Neuronal stem cell (in vitro differentiated cells): ENCODE results near the gene CAMK1D.

Experiments used
- DNase-seq: peaks from one replicate; pipeline ENCODE4 v3.0.0-alpha.2; 2013; ENCODE audit warnings: low spot score
- H2AFZ ChIP-seq: one replicate; pipeline ENCODE4 v1.6.1; 2013; ENCODE audit warnings: mild to moderate bottlenecking, low read length, inconsistent platforms
- H2AK5ac ChIP-seq: 2 replicates; pipeline ENCODE4 v1.6.1; 2013; ENCODE audit warnings: low read depth, mild to moderate bottlenecking, inconsistent platforms, low read length, moderate library complexity, mixed read lengths
- H2BK120ac ChIP-seq: 2 replicates; pipeline ENCODE4 v1.6.1; 2013; ENCODE audit warnings: low read depth, mild to moderate bottlenecking, inconsistent platforms, low read length, moderate library complexity, mixed read lengths
- H2BK12ac ChIP-seq: one replicate; pipeline ENCODE4 v1.6.1; 2013; ENCODE audit warnings: low read length, inconsistent platforms
- H2BK15ac ChIP-seq: 2 replicates; pipeline ENCODE4 v1.6.1; 2013; ENCODE audit warnings: mild to moderate bottlenecking, low read length, inconsistent platforms, mixed read lengths
- H2BK5ac ChIP-seq: one replicate; pipeline ENCODE4 v1.6.1; 2013; ENCODE audit warnings: inconsistent platforms, mild to moderate bottlenecking, low read length, moderate library complexity
- H3K14ac ChIP-seq: one replicate; pipeline ENCODE4 v1.6.1; 2013; ENCODE audit warnings: low read length, inconsistent platforms
- H3K18ac ChIP-seq: 2 replicates; pipeline ENCODE4 v1.6.1; 2013; ENCODE audit warnings: low read length, inconsistent platforms
- H3K23ac ChIP-seq: 2 replicates; pipeline ENCODE4 v1.6.1; 2013; ENCODE audit warnings: low read depth, mild to moderate bottlenecking, mixed read lengths, low read length, inconsistent platforms; ENCODE audit not compliant: poor library complexity
- H3K27ac ChIP-seq: replicated peaks from 3 replicates; pipeline ENCODE4 v1.5.1; 2013; ENCODE audit warnings: low read length, inconsistent platforms
- H3K27me3 ChIP-seq, 3 experiments: 2 replicates each; pipeline ENCODE4 v1.6.1; 2013; ENCODE audit warnings: low read length in 3 of 3, mild to moderate bottlenecking in 2 of 3, inconsistent platforms in 1 of 3, low read depth in 1 of 3, mixed read lengths in 1 of 3, moderate library complexity in 1 of 3; ENCODE audit not compliant: control insufficient read depth in 3 of 3, insufficient read depth in 3 of 3
- H3K36me3 ChIP-seq, 2 donors: replicated peaks in 1 of 2; 2 replicates each; pipeline ENCODE4 v1.6.1; 2013; ENCODE audit warnings: low read length in 2 of 2; ENCODE audit not compliant: control insufficient read depth in 2 of 2, insufficient read depth in 2 of 2
- H3K4ac ChIP-seq: 2 replicates; pipeline ENCODE4 v1.6.1; 2013; ENCODE audit warnings: inconsistent platforms, mild to moderate bottlenecking, low read length, moderate library complexity
- H3K4me1 ChIP-seq, 2 donors: 1 replicate in 1 of 2; 2 replicates in 1 of 2; pipeline ENCODE4 v1.6.1; 2013; ENCODE audit warnings: low read length in 2 of 2, low read depth in 1 of 2; ENCODE audit not compliant: control insufficient read depth in 2 of 2, insufficient read depth in 1 of 2
- H3K4me2 ChIP-seq: one replicate; pipeline ENCODE4 v1.6.1; 2013; ENCODE audit warnings: mild to moderate bottlenecking, low read length, inconsistent platforms; ENCODE audit not compliant: insufficient read depth, poor library complexity, severe bottlenecking
- H3K4me3 ChIP-seq, 2 donors: 2 replicates each; pipeline ENCODE4 v1.5.1; 2013; ENCODE audit warnings: low read length in 2 of 2, mild to moderate bottlenecking in 2 of 2, inconsistent platforms in 1 of 2, moderate library complexity in 1 of 2
- H3K79me1 ChIP-seq: one replicate; pipeline ENCODE4 v1.6.1; 2013; ENCODE audit warnings: low read depth, mild to moderate bottlenecking, inconsistent platforms, low read length, moderate library complexity
- H3K9ac ChIP-seq: one replicate; pipeline ENCODE4 v1.6.1; 2013; ENCODE audit warnings: mild to moderate bottlenecking, low read depth, low read length, inconsistent platforms; ENCODE audit not compliant: poor library complexity
- H3K9me3 ChIP-seq, 2 donors: replicated peaks in 1 of 2; 2 replicates each; pipeline versions ENCODE3 to v1.6.1; 2013; ENCODE audit warnings: low read length in 2 of 2, mild to moderate bottlenecking in 2 of 2, inconsistent platforms in 1 of 2, low read depth in 1 of 2, mixed read lengths in 1 of 2, moderate library complexity in 1 of 2; ENCODE audit not compliant: control insufficient read depth in 2 of 2, insufficient read depth in 1 of 2
- H4K8ac ChIP-seq: one replicate; pipeline ENCODE4 v1.6.1; 2013; ENCODE audit warnings: low read depth, mild to moderate bottlenecking, inconsistent platforms, low read length, moderate library complexity
- H4K91ac ChIP-seq: one replicate; pipeline ENCODE4 v1.6.1; 2013; ENCODE audit warnings: low read length, low read depth, mild to moderate bottlenecking, inconsistent platforms; ENCODE audit not compliant: poor library complexity
- WGBS, 2 donors: extraction: QIAGEN DNeasy Blood & Tissue Kit; methylation state at CpG; one replicate each; pipeline ENCODE4 v1.1.7; 2013; ENCODE audit warnings: missing lambda C conversion rate in 2 of 2, mixed read lengths in 1 of 2; ENCODE audit not compliant: insufficient read length in 2 of 2, insufficient replicate concordance in 1 of 2; ENCODE audit errors: extremely low coverage in 2 of 2; 5-methylcytosine and 5-hydroxymethylcytosine counted together

Gene CAMK1D

GRCh38 chr10:12549297-12549696, 199.9 kb downstream of the CAMK1D start:
- H3K9me3 ChIP-seq: peaks cover 2 to 19% of the 10 kb centered on the region in 2 donors
- H2BK15ac ChIP-seq: no peak overlapping the region
- no peak overlapping the region for H4K91ac ChIP-seq
- H3K4ac ChIP-seq: no peak overlapping the region
- WGBS, 2 donors: no CpG with 5 or more reads among the region's 5 CpGs
- H2BK12ac ChIP-seq: no peak overlapping the region
- H2BK120ac ChIP-seq: no peak overlapping the region
- H3K4me3 ChIP-seq: no peak overlapping the region
- DNase-seq: no peak
- peaks cover 6 to 10% of the 10 kb centered on the region in 2 donors for H3K4me1 ChIP-seq
- H3K79me1 ChIP-seq: no peaks in the 10 kb centered on the region
- H3K4me2 ChIP-seq: no peak overlapping the region
- no peaks in the 10 kb centered on the region for H3K36me3 ChIP-seq
- H3K14ac ChIP-seq: no peak overlapping the region
- H2AK5ac ChIP-seq: no peak overlapping the region
- H3K27ac ChIP-seq: no peak overlapping the region
- no peaks in the 10 kb centered on the region for H3K27me3 ChIP-seq
- H3K9ac ChIP-seq: no peak overlapping the region
- no peak overlapping the region for H3K18ac ChIP-seq
- H4K8ac ChIP-seq: no peak overlapping the region
- no peak overlapping the region for H2BK5ac ChIP-seq
- H2AFZ ChIP-seq: no peak overlapping the region
- H3K23ac ChIP-seq: no peak overlapping the region

- Histone ChIP-seq H3K9me3 (peaks cover 2 to 19% of the 10 kb centered on the region in 2 donors), H3K18ac (no peak overlapping the region)
These were observed 201.6 kb downstream of the CAMK1D start for GRCh38 chr10:12550994-12551393.

GRCh38 chr10:12556039-12556438, 206.7 kb downstream of the CAMK1D start:
- no peak overlapping the region for H3K27ac ChIP-seq
- H3K36me3 ChIP-seq: no peaks in the 10 kb centered on the region
- no peak overlapping the region for H4K8ac ChIP-seq
- H2BK5ac ChIP-seq: no peak overlapping the region
- H3K23ac ChIP-seq: no peak overlapping the region
- no peak overlapping the region for H4K91ac ChIP-seq
- no peak for DNase-seq
- H3K4ac ChIP-seq: no peak overlapping the region
- no peak overlapping the region for H2BK120ac ChIP-seq
- no peak overlapping the region for H2AK5ac ChIP-seq
- no CpG with 5 or more reads among the region's 5 CpGs for WGBS, 2 donors
- no peak overlapping the region for H2AFZ ChIP-seq
- H3K4me2 ChIP-seq: no peak overlapping the region
- H3K27me3 ChIP-seq: no peaks in the 10 kb centered on the region
- H2BK12ac ChIP-seq: no peak overlapping the region
- no peak overlapping the region for H3K9ac ChIP-seq
- no peak overlapping the region for H3K18ac ChIP-seq
- no peaks in the 10 kb centered on the region for H3K79me1 ChIP-seq
- no peak overlapping the region for H2BK15ac ChIP-seq
- no peak overlapping the region for H3K4me3 ChIP-seq
- peaks cover 0 to 5% of the 10 kb centered on the region in 2 donors for H3K9me3 ChIP-seq
- no peak overlapping the region for H3K14ac ChIP-seq
- H3K4me1 ChIP-seq: peaks cover 0 to 2% of the 10 kb centered on the region in 2 donors

More at GRCh38 chr10:12550994-12551393, 201.6 kb downstream of the CAMK1D start:
- Histone ChIP-seq H3K23ac (no peak overlapping the region), H2AK5ac (no peak overlapping the region), H4K8ac (no peak overlapping the region), H3K27me3 (no peaks in the 10 kb centered on the region), H3K4ac (no peak overlapping the region), H3K79me1 (no peaks in the 10 kb centered on the region), H3K4me3 (peak overlapping the region in 1 of 2 donors; percentile 50), H3K36me3 (no peaks in the 10 kb centered on the region), H2BK12ac (no peak overlapping the region), H3K14ac (no peak overlapping the region), H2BK15ac (no peak overlapping the region), H2BK5ac (no peak overlapping the region), H3K4me1 (peaks cover 6 to 10% of the 10 kb centered on the region in 2 donors), H4K91ac (no peak overlapping the region), H3K4me2 (no peak overlapping the region), H2AFZ (no peak overlapping the region), H2BK120ac (no peak overlapping the region), H3K9ac (no peak overlapping the region), H3K27ac (no peak overlapping the region)
- no peak for DNase-seq
- WGBS, 2 donors: no CpG with 5 or more reads among the region's 8 CpGs

GRCh38 chr10:12559578-12560178, 210.3 kb downstream of the CAMK1D start:
- no peak overlapping the region for H2AFZ ChIP-seq
- no peak overlapping the region for H4K8ac ChIP-seq
- WGBS, 2 donors: no CpG with 5 or more reads among the region's 11 CpGs

More at GRCh38 chr10:12559578-12560178, 210.3 kb downstream of the CAMK1D start:
- H3K36me3 ChIP-seq: no peaks in the 10 kb centered on the region
- H3K18ac ChIP-seq: peak overlapping the region; percentile 25
- H3K4me1 ChIP-seq: peaks cover 0 to 2% of the 10 kb centered on the region in 2 donors
- H3K9me3 ChIP-seq: peaks cover 0 to 4% of the 10 kb centered on the region in 2 donors
- H3K79me1 ChIP-seq: no peaks in the 10 kb centered on the region
- H3K14ac ChIP-seq: peak overlapping the region; percentile 11
- no peak overlapping the region for H2BK5ac ChIP-seq
- H3K4me2 ChIP-seq: no peak overlapping the region
- no peak overlapping the region for H3K4ac ChIP-seq
- no peak overlapping the region for H3K27ac ChIP-seq
- H3K4me3 ChIP-seq: no peak overlapping the region
- H2BK12ac ChIP-seq: no peak overlapping the region
- no peak overlapping the region for H3K9ac ChIP-seq
- H2BK15ac ChIP-seq: no peak overlapping the region
- no peaks in the 10 kb centered on the region for H3K27me3 ChIP-seq
- H2AK5ac ChIP-seq: no peak overlapping the region
- no peak overlapping the region for H3K23ac ChIP-seq
- DNase-seq: no peak
- H4K91ac ChIP-seq: no peak overlapping the region
- no peak overlapping the region for H2BK120ac ChIP-seq
